Muscle layer of duodenum (tissue), 2 donors: Measurements from ENCODE around the gene P2RY12.

Experiments
- H3K27ac ChIP-seq: one replicate; pipeline ENCODE4 v1.7.0; 2013; ENCODE audit warnings: mild to moderate bottlenecking, low read length
- H3K27me3 ChIP-seq: one replicate; pipeline ENCODE4 v1.7.0; 2013; ENCODE audit warnings: low read depth, mild to moderate bottlenecking, control low read depth, low read length
- H3K36me3 ChIP-seq, 2 donors: one replicate each; pipeline ENCODE4 v1.7.0; 2013; ENCODE audit warnings: low read length in 2 of 2, control low read depth in 1 of 2, mild to moderate bottlenecking in 1 of 2; ENCODE audit not compliant: insufficient read depth in 2 of 2, control insufficient read depth in 1 of 2
- H3K4me1 ChIP-seq, 2 donors: one replicate each; pipeline ENCODE4 v1.7.0; 2013; ENCODE audit warnings: low read length in 2 of 2, mild to moderate bottlenecking in 2 of 2, control low read depth in 1 of 2, moderate library complexity in 1 of 2; ENCODE audit not compliant: insufficient read depth in 2 of 2, control insufficient read depth in 1 of 2
- H3K4me3 ChIP-seq, 2 donors: one replicate each; pipeline ENCODE4 v1.7.0; 2013; ENCODE audit warnings: low read length in 2 of 2, low read depth in 1 of 2, mild to moderate bottlenecking in 1 of 2
- H3K9me3 ChIP-seq, 2 donors: one replicate each; pipeline ENCODE4 v1.7.0; 2013; ENCODE audit warnings: low read length in 2 of 2, control low read depth in 1 of 2, mild to moderate bottlenecking in 1 of 2; ENCODE audit not compliant: control insufficient read depth in 1 of 2
- donor health status: healthy.

P2RY12 gene

DNA sequence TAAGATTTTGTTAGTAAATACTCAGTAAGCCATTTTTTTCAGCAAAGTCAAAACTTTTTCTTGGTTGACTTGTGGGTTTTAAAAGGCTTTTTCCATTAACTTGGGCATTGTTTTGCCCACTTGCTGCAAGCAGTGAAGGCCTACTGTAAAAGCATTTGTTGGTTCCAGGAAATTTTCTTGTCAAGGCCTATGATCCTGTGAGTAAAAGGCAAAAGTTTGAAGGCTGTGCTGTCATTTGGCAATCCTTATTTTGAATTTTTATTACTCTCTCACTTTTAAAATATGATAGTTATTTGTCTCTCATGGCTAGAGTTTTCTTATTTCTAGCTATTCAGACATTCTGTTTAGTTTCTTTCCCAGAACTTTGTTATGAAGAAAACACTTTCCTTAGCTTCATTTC lies 13.0 kb downstream of the P2RY12 start:
- H3K27me3 ChIP-seq, result no peaks in the 10 kb centered on the region
- peaks cover 0 to 5% of the 10 kb centered on the region in 2 donors for H3K36me3 ChIP-seq

DNA sequence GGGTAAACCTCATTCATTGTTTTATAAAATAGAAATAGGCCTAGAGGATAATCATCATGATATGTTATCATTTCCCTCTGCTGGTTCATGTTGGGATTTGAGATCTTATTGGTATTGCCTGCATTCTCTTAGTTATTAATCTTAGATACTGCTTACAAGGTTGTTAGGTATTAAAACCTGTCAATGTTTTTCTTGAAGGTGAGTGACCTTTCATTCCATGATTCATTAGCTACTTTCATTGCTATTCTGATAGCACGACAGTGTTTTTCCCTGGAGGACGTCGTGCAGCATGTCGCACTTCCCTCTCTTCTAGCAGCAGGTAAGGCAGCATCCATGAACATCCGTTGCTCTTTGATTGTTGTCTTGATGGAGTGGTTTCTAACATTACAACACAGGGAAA lies 17.1 kb downstream of the P2RY12 start:
- Histone ChIP-seq H3K36me3 (peaks cover 0 to 5% of the 10 kb centered on the region in 2 donors), H3K4me3 (no peak overlapping the region), H3K27me3 (no peaks in the 10 kb centered on the region), H3K9me3 (no peaks in the 10 kb centered on the region), H3K4me1 (no peaks in the 10 kb centered on the region), H3K27ac (no peak overlapping the region)

More for the DNA sequence above, 13.0 kb downstream of the P2RY12 start:
- no peaks in the 10 kb centered on the region for H3K9me3 ChIP-seq
- no peak overlapping the region for H3K4me3 ChIP-seq
- no peaks in the 10 kb centered on the region for H3K4me1 ChIP-seq
- H3K27ac ChIP-seq, result no peak overlapping the region

DNA sequence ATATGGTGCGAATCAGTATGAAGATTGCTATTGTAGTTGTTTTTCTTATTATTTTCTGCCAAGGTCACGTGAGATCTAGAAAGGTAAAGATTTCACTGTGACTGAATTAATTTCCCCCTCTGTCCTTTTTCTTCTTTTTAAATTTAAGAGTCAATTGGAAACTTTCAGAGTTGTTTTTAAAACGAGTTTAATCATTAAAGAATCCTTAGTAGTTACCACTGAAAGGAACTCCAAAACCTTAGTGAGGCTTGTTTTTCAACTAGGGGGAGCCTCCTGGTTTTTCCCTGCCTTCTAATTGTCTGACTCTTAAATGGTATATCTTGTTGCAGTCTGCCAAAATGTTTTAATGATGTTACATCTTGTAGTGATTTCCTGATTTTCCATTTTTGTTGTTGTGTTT lies 17.6 kb downstream of the P2RY12 start:
- H3K4me1 ChIP-seq, result no peaks in the 10 kb centered on the region
- no peaks in the 10 kb centered on the region for H3K9me3 ChIP-seq
- no peaks in the 10 kb centered on the region for H3K27me3 ChIP-seq
- H3K27ac ChIP-seq, result no peak overlapping the region
- no peak overlapping the region for H3K4me3 ChIP-seq
- H3K36me3 ChIP-seq, result peaks cover 0 to 5% of the 10 kb centered on the region in 2 donors

DNA sequence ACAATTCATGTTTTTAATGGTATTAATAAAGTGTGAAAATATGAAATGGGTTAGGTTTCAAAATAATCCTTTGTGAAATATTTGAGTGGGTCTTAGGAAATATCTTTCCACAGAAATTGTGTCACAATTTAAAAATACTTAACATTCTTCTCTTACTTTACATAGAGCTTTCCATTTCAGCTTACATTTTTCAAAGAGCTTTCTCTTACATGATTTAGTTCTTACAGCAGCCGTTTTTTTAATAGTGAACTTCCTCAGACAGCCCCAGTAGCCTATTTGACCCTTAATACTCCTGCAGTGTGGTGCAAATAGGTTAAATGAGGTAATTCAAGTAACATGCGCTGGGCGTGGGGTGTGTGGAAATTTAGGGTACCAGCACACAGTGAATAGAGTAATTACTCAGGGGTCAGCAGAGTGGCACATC lies 21.8 kb downstream of the P2RY12 start:
- Histone ChIP-seq H3K27ac (no peak overlapping the region), H3K4me1 (no peaks in the 10 kb centered on the region), H3K36me3 (no peaks in the 10 kb centered on the region), H3K27me3 (no peaks in the 10 kb centered on the region), H3K4me3 (no peak overlapping the region), H3K9me3 (no peaks in the 10 kb centered on the region)

DNA sequence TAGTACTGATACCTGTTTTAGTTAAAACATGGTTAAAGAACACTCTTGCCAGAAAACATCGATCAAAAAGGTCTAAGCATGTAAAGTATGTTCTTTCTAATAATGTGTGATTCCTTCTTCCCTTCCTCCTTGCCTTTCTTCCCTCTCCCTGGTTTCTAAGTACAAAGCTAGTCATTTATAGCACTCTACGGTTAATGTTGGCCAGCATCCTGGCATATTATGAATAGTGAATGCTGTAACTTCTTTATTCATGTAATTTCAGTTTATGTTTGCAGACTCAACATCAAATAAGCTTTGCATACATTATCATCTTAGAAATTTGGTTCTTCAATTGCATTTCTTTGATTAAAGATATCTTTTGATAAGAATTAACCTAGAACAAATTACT lies 27.1 kb downstream of the P2RY12 start:
- Histone ChIP-seq H3K27ac (no peak overlapping the region), H3K27me3 (no peaks in the 10 kb centered on the region), H3K4me1 (no peaks in the 10 kb centered on the region), H3K9me3 (no peaks in the 10 kb centered on the region), H3K36me3 (no peaks in the 10 kb centered on the region), H3K4me3 (no peak overlapping the region)

DNA sequence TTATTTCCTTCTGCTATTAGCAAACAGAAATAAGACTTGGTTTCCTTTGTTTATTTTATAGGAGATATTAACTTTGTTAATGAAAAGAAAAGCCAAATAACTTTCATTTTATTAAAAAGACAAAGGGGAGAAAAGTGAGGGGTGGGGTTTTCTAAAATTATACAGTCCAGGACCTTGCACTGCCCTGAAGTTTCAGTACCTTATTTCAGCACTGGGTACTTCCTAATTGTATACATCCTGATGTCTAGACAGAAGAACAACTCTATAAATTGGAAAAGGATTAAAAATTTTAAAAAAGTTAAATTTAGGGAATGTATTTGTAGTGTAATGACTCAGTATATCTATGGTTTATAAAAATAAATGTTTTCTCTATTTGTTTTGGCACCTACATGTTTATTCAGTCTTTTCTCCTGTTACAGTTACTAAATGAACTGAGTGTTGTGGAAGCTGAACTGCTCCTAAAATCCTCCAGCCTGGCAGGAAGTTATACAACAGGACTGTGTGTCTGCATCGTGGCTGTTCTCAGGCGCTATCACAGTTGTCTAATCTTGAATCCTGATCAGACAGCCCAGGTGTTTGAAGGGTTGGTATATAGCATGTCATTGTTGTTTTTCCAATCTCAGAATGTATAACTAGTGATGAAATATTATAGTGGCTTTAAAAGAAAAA lies 27.6 kb downstream of the P2RY12 start:
- no peaks in the 10 kb centered on the region for H3K4me1 ChIP-seq
- H3K27me3 ChIP-seq, result no peaks in the 10 kb centered on the region
- H3K4me3 ChIP-seq, result no peak overlapping the region
- no peak overlapping the region for H3K27ac ChIP-seq
- H3K9me3 ChIP-seq, result no peaks in the 10 kb centered on the region
- H3K36me3 ChIP-seq, result no peaks in the 10 kb centered on the region

DNA sequence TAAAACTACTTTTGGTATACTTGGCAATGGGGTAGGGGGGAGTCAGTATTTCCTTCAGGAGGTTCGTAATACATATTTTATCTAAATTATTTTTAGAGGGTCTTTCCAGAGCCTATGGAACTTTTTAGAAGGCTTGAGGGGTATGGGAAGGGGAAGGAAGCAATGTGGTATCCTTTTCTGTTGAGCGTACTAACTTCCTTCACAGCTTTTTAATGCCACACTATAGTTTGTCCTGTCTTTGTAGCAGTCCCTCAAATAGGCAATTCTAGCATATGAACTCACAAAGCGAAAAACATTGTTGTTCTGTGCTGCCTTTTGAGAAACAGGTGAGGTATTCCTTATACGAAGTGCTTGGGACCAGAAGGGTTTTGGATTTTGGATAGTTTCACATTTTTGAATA lies 32.9 kb downstream of the P2RY12 start:
- no peaks in the 10 kb centered on the region for H3K36me3 ChIP-seq
- no peak overlapping the region for H3K27ac ChIP-seq
- H3K4me3 ChIP-seq, result no peak overlapping the region
- H3K27me3 ChIP-seq, result no peaks in the 10 kb centered on the region
- H3K9me3 ChIP-seq, result no peaks in the 10 kb centered on the region
- H3K4me1 ChIP-seq, result no peaks in the 10 kb centered on the region

DNA sequence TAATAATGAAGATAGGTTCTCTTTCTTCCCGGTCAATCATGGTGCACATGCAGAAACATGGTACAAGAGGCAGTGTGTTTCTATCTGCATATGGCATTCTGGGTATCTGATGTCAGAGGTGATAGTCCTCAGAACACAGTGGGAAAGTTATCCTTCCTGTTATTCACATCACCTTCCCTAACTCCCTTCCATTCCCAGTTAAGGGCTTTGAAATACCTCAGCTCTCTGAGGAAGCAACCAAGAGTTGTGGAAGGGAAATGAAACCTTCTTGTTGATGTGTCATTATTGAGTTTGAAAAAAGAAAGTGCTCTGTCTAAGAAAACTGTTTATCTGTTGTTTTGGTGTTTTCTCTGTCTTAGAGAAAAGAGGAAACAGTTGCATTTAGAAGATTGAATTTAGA lies 33.3 kb downstream of the P2RY12 start:
- H3K27me3 ChIP-seq, result no peaks in the 10 kb centered on the region
- peaks cover 0 to 1% of the 10 kb centered on the region in 2 donors for H3K4me1 ChIP-seq
- no peak overlapping the region for H3K27ac ChIP-seq
- H3K36me3 ChIP-seq, result no peaks in the 10 kb centered on the region
- H3K9me3 ChIP-seq, result no peaks in the 10 kb centered on the region
- H3K4me3 ChIP-seq, result no peak overlapping the region

DNA sequence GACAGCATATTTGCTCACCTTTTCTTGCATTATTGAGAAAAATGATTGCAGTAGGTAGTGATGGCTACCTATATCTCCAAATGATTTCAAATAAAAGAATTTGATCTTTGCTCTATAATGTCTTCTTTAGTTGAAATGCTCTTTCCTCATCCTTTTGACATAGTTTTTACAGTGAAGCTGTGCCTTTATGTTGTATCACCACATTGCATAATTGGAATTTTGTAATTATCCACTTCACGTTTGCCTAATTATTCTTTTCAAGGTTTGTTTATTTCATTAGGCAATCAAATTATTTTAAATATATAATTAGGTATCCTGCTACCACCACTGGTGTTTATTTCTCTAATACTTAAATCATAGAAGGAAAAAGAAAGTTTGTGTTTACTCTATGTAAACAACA lies 33.9 kb downstream of the P2RY12 start:
- Histone ChIP-seq H3K4me1 (peaks cover 0 to 4% of the 10 kb centered on the region in 2 donors), H3K9me3 (no peaks in the 10 kb centered on the region), H3K27me3 (no peaks in the 10 kb centered on the region), H3K27ac (no peak overlapping the region), H3K36me3 (no peaks in the 10 kb centered on the region), H3K4me3 (no peak overlapping the region)

DNA sequence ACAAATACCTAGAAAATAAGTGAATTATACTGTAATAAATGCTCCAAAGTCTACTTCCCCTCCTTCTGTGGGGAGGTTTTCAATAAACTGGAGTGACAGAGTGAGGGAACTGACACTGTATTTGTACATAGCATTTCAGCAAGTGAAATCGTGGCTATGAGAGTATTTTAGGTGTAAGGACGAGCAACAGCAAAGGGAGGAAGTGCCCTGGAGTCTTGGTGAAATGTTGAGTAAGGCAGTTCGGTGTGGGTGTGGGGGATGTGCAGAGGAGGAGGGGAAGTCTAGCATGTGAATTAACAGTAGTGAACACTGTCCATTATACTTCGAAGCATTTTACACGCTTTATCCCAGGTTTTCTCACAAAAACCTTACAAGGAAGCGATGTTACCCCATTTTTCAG lies 37.1 kb downstream of the P2RY12 start:
- Histone ChIP-seq H3K9me3 (no peaks in the 10 kb centered on the region), H3K36me3 (no peaks in the 10 kb centered on the region), H3K27me3 (no peaks in the 10 kb centered on the region), H3K4me3 (no peak overlapping the region), H3K27ac (no peak overlapping the region), H3K4me1 (peaks cover 0 to 4% of the 10 kb centered on the region in 2 donors)

DNA sequence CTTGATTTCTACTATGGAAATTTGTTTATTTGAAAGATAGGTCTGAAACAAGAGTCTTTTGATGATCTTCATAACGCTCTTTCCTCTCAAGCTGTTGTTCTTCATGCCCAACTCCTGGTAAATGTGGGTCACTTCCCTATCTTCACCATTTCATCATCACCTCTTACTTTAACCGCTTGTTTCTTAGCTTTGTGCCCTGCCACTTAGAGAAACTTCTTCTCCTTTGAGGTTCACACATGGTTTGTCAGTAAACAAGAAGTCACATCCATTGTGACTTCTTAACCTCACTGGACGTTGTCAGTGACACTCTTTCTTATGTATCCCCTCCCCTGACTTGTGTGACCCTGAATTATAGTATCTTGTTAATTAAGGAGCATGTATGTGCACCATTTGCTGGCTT lies 38.3 kb downstream of the P2RY12 start:
- Histone ChIP-seq H3K4me1 (peaks cover 0 to 4% of the 10 kb centered on the region in 2 donors), H3K4me3 (peak overlapping the region in 1 of 2 donors; percentile 52), H3K27ac (peak overlapping the region; percentile 70), H3K36me3 (no peaks in the 10 kb centered on the region), H3K27me3 (no peaks in the 10 kb centered on the region), H3K9me3 (no peaks in the 10 kb centered on the region)

DNA sequence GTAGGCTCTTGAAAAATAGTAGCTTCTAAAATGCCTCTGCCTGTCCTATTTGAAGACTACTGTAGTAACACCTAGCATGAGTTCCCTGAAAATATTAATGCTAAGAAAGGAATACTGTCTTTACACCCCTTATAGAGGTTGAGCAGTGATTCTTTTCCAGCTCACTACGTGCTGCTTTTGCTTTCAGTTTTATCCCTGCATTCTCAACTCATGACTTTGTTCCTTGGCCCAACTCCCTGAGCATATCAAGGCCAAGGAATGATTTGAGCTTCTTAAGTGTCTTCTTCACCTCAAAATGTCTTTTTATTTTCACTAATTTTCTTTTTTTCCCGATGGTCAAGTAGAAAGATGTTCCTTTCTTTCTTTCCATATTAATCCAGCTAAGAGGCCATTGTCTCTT lies 38.7 kb downstream of the P2RY12 start:
- Histone ChIP-seq H3K27ac (peak overlapping the region; percentile 70), H3K9me3 (no peaks in the 10 kb centered on the region), H3K4me1 (peaks cover 0 to 4% of the 10 kb centered on the region in 2 donors), H3K27me3 (no peaks in the 10 kb centered on the region), H3K36me3 (no peaks in the 10 kb centered on the region), H3K4me3 (peak overlapping the region in 1 of 2 donors; percentile 52)
